Measurements from ENCODE around the gene MRPS18C. TPM values are rescaled to one million over a fixed set of nuclear protein-coding genes. Genes with fewer than 3 reads are reported as not detected.

Gene MRPS18C
- total and polyA plus RNA-seq, 9 of the 15 experiments (the other 6 are each of a cell fraction or from before 2014, with no cell fraction given): 54.3 to 390 (median 138) TPM

DNA sequence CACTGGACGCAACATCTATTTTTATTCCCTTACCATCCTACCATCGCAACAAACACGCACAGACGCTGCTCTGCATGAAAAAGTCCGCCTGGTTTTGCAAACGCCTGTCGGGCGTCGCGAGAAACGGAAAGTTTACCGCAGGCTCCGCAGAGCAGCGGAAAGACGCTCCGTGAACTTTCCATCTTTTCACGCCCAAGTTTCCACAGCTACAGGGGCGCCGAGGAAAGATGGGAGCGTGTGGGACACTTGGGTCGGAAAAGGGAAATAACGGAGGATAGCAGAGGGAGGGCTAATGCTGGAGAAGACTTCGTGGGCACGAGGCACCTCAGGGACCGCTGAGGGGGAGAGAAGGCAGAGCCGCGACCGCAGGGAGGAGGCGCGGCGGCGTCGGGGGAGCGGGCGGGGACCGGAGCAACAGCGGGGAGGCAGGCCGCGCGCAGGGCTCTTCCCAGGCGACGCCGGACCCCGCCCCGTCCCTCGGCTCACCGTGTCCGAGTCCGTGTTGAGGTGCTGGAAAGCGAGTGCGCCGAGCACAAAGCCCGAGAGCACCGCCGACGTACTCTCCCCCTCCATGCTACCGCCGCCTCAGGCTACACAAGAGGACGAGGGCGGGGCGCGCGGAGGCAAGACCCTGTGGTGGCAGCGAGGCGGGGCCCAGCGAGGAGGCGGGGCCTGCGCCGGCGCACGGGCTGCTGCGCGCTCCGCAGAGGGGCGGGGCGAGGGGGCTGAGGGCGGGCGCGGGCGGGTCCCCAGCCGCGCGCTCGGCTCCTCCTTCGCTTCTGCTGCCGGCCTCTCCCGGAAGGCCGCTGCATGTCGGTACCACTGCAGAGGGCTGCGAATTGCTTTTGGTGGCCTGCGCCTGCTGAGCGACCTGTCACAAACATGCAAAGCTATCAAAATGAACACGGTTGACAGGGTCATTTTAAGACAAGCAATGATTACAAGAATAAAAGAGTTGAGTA lies 28.9 kb downstream of the MRPS18C start, which contains the start of gene ABRAXAS1:
Gene ABRAXAS1, minus strand, starts transcription at position 601 of the 962 bp plus-strand sequence. Its CDS starts 28 bp downstream, at position 573.
- H3K4me3 ChIP-seq: peak within 1 kb of the TSS; percentile 67
- peaks cover 12 to 30% of the 10 kb centered on the region in 2 experiments for H3K4me1 ChIP-seq (replicated peaks in 1 of 2; ENCODE audit: control insufficient read depth in 2 of 2, insufficient read depth in 2 of 2, low read length in 2 of 2)
- ChIA-PET CTCF (ENCODE audit: low intra/inter-chr PET ratio) (no interaction called here), POLR2A (interaction anchor here (0.8 kb wide), 1 partner anchor 21 kb away, joined by 3 read pairs; no protein-coding TSS in a partner anchor)
- H2AFZ ChIP-seq (ENCODE audit: low read depth, low read length): peak within 1 kb of the TSS; percentile 92
- peaks cover 21% of the 10 kb centered on the region for H3K79me2 ChIP-seq (ENCODE audit: control insufficient read depth, insufficient read depth, low read length)
- 1% methylated on average over 47 of the region's 93 CpGs for WGBS (ENCODE audit: insufficient coverage, low coverage, missing lambda C conversion rate)
- intact Hi-C loops (cut with micrococcal nuclease) (no loop called here), in situ Hi-C loops (cut with MboI) (no loop called here)
- H3K9me3 ChIP-seq (replicated peaks; ENCODE audit: control insufficient read depth, insufficient read depth, low read depth, low read length): no peaks in the 10 kb centered on the region
- H4K20me1 ChIP-seq (replicated peaks; ENCODE audit: control insufficient read depth, insufficient read depth, low read length): no peaks in the 10 kb centered on the region
- peak; percentile 97 to 98 (median 97) for DNase-seq (ENCODE audit: extremely low read depth in 1 of 4, low spot score in 3 of 4)
- H3K9me1 ChIP-seq (ENCODE audit: control insufficient read depth, insufficient read depth, low read length): no peaks in the 10 kb centered on the region
- TSS peak; percentile 71 for BruUV-seq (replicated peaks)
- peak within 1 kb of the TSS; percentile 81 for H3K27ac ChIP-seq (ENCODE audit: extremely low read depth, low read depth, low read length)
- FAIRE-seq: no peak
- peak; percentile 93 for ATAC-seq
- no peaks in the 10 kb centered on the region for H3K27me3 ChIP-seq (ENCODE audit: control insufficient read depth in 2 of 2, insufficient read depth in 2 of 2, low read length in 2 of 2)
- peak within 1 kb of the TSS; percentile 91 for H3K4me2 ChIP-seq (ENCODE audit: insufficient read depth, low read length)
- peak within 1 kb of the TSS; percentile 70 to 92 for H3K9ac ChIP-seq (ENCODE audit: insufficient read depth in 1 of 2, low read depth in 2 of 2, low read length in 2 of 2)
- peaks cover 8% of the 10 kb centered on the region; the same call in 1 of the 3 replicates for H3K36me3 ChIP-seq (ENCODE audit: control insufficient read depth, insufficient read depth, low read length)
- TF ChIP-seq ZNF23 (CRISPR knock-in tag; IDR thresholded peaks at IDR 0.05): no peak
- TF ChIP-seq BRF1 (IDR thresholded peaks at IDR 0.05; ENCODE audit: borderline replicate concordance, extremely low read depth, insufficient read length): no peak
- TF ChIP-seq, protein P1, sequence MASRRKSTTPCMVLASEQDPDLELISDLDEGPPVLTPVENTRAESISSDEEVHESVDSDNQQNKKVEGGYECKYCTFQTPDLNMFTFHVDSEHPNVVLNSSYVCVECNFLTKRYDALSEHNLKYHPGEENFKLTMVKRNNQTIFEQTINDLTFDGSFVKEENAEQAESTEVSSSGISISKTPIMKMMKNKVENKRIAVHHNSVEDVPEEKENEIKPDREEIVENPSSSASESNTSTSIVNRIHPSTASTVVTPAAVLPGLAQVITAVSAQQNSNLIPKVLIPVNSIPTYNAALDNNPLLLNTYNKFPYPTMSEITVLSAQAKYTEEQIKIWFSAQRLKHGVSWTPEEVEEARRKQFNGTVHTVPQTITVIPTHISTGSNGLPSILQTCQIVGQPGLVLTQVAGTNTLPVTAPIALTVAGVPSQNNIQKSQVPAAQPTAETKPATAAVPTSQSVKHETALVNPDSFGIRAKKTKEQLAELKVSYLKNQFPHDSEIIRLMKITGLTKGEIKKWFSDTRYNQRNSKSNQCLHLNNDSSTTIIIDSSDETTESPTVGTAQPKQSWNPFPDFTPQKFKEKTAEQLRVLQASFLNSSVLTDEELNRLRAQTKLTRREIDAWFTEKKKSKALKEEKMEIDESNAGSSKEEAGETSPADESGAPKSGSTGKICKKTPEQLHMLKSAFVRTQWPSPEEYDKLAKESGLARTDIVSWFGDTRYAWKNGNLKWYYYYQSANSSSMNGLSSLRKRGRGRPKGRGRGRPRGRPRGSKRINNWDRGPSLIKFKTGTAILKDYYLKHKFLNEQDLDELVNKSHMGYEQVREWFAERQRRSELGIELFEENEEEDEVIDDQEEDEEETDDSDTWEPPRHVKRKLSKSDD (conservative IDR thresholded peaks at IDR 0.05; ENCODE audit: low read length): no peak
- TF ChIP-seq ZNF239 (CRISPR knock-in tag; IDR thresholded peaks at IDR 0.05): no peak
- TF ChIP-seq ELF2 (CRISPR knock-in tag; IDR thresholded peaks at IDR 0.05): no peak
- no peak for TF ChIP-seq BRD9 (IDR thresholded peaks at IDR 0.05; ENCODE audit: low read depth, partially characterized antibody)
- TF ChIP-seq COPS2 (conservative IDR thresholded peaks at IDR 0.05): no peak
- no peak for TF ChIP-seq NCOA4 (IDR thresholded peaks at IDR 0.05; ENCODE audit: partially characterized antibody)
- TF ChIP-seq GTF2A2 (tag; IDR thresholded peaks at IDR 0.05): no peak
- no peak for TF ChIP-seq ZKSCAN1 (IDR thresholded peaks at IDR 0.05; ENCODE audit: low read depth, low read length)
- 0 out of 2 replicates have a peak, but pooled peaks have one; percentile 72 for TF ChIP-seq NR1H2 (CRISPR knock-in tag; IDR thresholded peaks at IDR 0.05)
- TF ChIP-seq NCOA1 (IDR thresholded peaks at IDR 0.05; ENCODE audit: low read depth): no peak
- TF ChIP-seq ETV1 (tag; conservative IDR thresholded peaks at IDR 0.05; ENCODE audit: low read depth): peak; percentile 44; the same call in 1 of the 2 replicates
- TF ChIP-seq ETV6 (IDR thresholded peaks at IDR 0.05; ENCODE audit: borderline replicate concordance in 1 of 2, low read depth in 2 of 2, low read length in 1 of 2): no peak
- 0 out of 2 replicates have a peak, but pooled peaks have one; percentile 51 for TF ChIP-seq ETV6 (CRISPR knock-in tag; IDR thresholded peaks at IDR 0.05; ENCODE audit: borderline replicate concordance)
- TF ChIP-seq ZNF133 (CRISPR knock-in tag; IDR thresholded peaks at IDR 0.05): no peak
- TF ChIP-seq, protein P2, sequence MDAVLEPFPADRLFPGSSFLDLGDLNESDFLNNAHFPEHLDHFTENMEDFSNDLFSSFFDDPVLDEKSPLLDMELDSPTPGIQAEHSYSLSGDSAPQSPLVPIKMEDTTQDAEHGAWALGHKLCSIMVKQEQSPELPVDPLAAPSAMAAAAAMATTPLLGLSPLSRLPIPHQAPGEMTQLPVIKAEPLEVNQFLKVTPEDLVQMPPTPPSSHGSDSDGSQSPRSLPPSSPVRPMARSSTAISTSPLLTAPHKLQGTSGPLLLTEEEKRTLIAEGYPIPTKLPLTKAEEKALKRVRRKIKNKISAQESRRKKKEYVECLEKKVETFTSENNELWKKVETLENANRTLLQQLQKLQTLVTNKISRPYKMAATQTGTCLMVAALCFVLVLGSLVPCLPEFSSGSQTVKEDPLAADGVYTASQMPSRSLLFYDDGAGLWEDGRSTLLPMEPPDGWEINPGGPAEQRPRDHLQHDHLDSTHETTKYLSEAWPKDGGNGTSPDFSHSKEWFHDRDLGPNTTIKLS (IDR thresholded peaks at IDR 0.05; ENCODE audit: borderline replicate concordance, low read depth): peak; percentile 57; the same call in 1 of the 2 replicates
- TF ChIP-seq LCOR (CRISPR knock-in tag; IDR thresholded peaks at IDR 0.05): 0 out of 2 replicates have a peak, but pooled peaks have one; percentile 73
